ENCODE results near the gene NKX6-1. TPM values are rescaled to one million over a fixed set of nuclear protein-coding genes. Genes with fewer than 3 reads are reported as not detected.

NKX6-1 gene
- total and polyA plus RNA-seq, 2 experiments from 2014 or later = 0.11 TPM; not detected in 1

GRCh38 chr4:84515075-84515474 lies 16.0 kb upstream of the NKX6-1 start:
- in situ Hi-C loops (cut with MboI) = loop anchor here (25.0 kb wide), 2 partner anchors 753 to 1003 kb away; no protein-coding TSS in a partner anchor
- Histone ChIP-seq H3K9me3 (ENCODE audit: low read depth) (no peaks in the 10 kb centered on the region), H3K36me3 (ENCODE audit: low read depth) (no peaks in the 10 kb centered on the region), H3K27me3 (replicated peaks; ENCODE audit: insufficient read depth) (peaks cover 18% of the 10 kb centered on the region; the same call in 1 of the 2 replicates), H3K4me3 (no peak overlapping the region), H3K79me2 (ENCODE audit: insufficient read depth) (no peaks in the 10 kb centered on the region), H3K9me2 (ENCODE audit: insufficient read depth) (no peaks in the 10 kb centered on the region), H2AFZ (no peak overlapping the region), H3K4me1 (ENCODE audit: insufficient read depth) (no peaks in the 10 kb centered on the region), H3F3A (ENCODE audit: insufficient read depth) (no peaks in the 10 kb centered on the region), H3K27ac (no peak overlapping the region), H4K20me1 (ENCODE audit: insufficient read depth) (no peaks in the 10 kb centered on the region), H3K9ac (no peak overlapping the region), H3K4me2 (ENCODE audit: unreplicated experiment) (no peak overlapping the region)
- TF ChIP-seq EZH2 (IDR thresholded peaks at IDR 0.05; ENCODE audit: insufficient read depth, poor library complexity, severe bottlenecking) (no peak), EZH2phosphoT487 (IDR thresholded peaks at IDR 0.05; ENCODE audit: insufficient read depth, low read depth) (no peak)
- 23 to 28% methylated on average over 2 of the region's 2 CpGs for WGBS, 2 experiments (ENCODE audit: low coverage in 1 of 2, low lambda C conversion rate in 2 of 2, missing lambda C conversion rate in 2 of 2)
- no peak for DNase-seq

GRCh38 chr4:84512277-84512676 lies 13.2 kb upstream of the NKX6-1 start:
- H4K20me1 ChIP-seq (ENCODE audit: insufficient read depth) = no peaks in the 10 kb centered on the region
- H3K27ac ChIP-seq = no peak overlapping the region
- in situ Hi-C loops (cut with MboI) = loop anchor here (25.0 kb wide), 2 partner anchors 750 to 1000 kb away; no protein-coding TSS in a partner anchor
- WGBS, 2 experiments (ENCODE audit: low coverage in 1 of 2, low lambda C conversion rate in 2 of 2, missing lambda C conversion rate in 2 of 2) = 40 to 45% methylated on average over 5 of the region's 5 CpGs
- no peak for DNase-seq
- no peak overlapping the region for H3K9ac ChIP-seq
- H3K9me3 ChIP-seq (ENCODE audit: low read depth) = no peaks in the 10 kb centered on the region
- H3K27me3 ChIP-seq (replicated peaks; ENCODE audit: insufficient read depth) = peaks cover 31% of the 10 kb centered on the region
- no peaks in the 10 kb centered on the region for H3F3A ChIP-seq (ENCODE audit: insufficient read depth)
- H3K4me1 ChIP-seq (ENCODE audit: insufficient read depth) = no peaks in the 10 kb centered on the region
- TF ChIP-seq EZH2 (IDR thresholded peaks at IDR 0.05; ENCODE audit: insufficient read depth, poor library complexity, severe bottlenecking) = no peak
- TF ChIP-seq EZH2phosphoT487 (IDR thresholded peaks at IDR 0.05; ENCODE audit: insufficient read depth, low read depth) = no peak
- no peaks in the 10 kb centered on the region for H3K9me2 ChIP-seq (ENCODE audit: insufficient read depth)
- no peaks in the 10 kb centered on the region for H3K36me3 ChIP-seq (ENCODE audit: low read depth)
- H3K4me3 ChIP-seq = no peak overlapping the region
- H2AFZ ChIP-seq = no peak overlapping the region
- H3K4me2 ChIP-seq (ENCODE audit: unreplicated experiment) = no peak overlapping the region
- H3K79me2 ChIP-seq (ENCODE audit: insufficient read depth) = no peaks in the 10 kb centered on the region

DNA sequence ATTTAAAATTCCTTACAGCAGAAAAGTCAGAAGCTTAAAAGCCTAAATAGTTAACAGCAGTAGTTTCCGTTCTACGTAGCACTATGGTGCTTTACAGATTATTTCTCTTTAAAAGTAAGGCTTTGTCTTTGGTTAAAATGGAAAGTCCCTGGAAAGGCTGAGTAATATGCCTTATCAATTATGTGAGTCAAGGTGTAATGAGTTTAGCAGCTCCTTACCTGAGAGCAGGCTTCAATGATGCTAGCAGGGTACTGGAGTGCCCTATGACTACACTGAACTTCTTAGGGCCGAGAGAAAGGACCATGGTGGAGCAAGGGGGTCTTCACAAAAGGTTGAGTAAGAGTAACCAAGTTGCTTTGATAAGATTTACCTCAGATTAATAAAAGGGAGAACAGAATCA lies 12.6 kb upstream of the NKX6-1 start:
- no peak overlapping the region for H3K27ac ChIP-seq
- no peak overlapping the region for H2AFZ ChIP-seq
- H3F3A ChIP-seq (ENCODE audit: insufficient read depth) = no peaks in the 10 kb centered on the region
- H3K36me3 ChIP-seq (ENCODE audit: low read depth) = no peaks in the 10 kb centered on the region
- no peak for DNase-seq
- no peak for TF ChIP-seq EZH2phosphoT487 (IDR thresholded peaks at IDR 0.05; ENCODE audit: insufficient read depth, low read depth)
- TF ChIP-seq EZH2 (IDR thresholded peaks at IDR 0.05; ENCODE audit: insufficient read depth, poor library complexity, severe bottlenecking) = no peak
- no peaks in the 10 kb centered on the region for H3K9me3 ChIP-seq (ENCODE audit: low read depth)
- H3K79me2 ChIP-seq (ENCODE audit: insufficient read depth) = no peaks in the 10 kb centered on the region
- no peaks in the 10 kb centered on the region for H3K4me1 ChIP-seq (ENCODE audit: insufficient read depth)
- no peak overlapping the region for H3K9ac ChIP-seq
- in situ Hi-C loops (cut with MboI) = loop anchor here (25.0 kb wide), 2 partner anchors 749 to 999 kb away; no protein-coding TSS in a partner anchor
- no peaks in the 10 kb centered on the region for H3K9me2 ChIP-seq (ENCODE audit: insufficient read depth)
- no peak overlapping the region for H3K4me2 ChIP-seq (ENCODE audit: unreplicated experiment)
- H3K27me3 ChIP-seq (replicated peaks; ENCODE audit: insufficient read depth) = peaks cover 37% of the 10 kb centered on the region
- H4K20me1 ChIP-seq (ENCODE audit: insufficient read depth) = no peaks in the 10 kb centered on the region
- no peak overlapping the region for H3K4me3 ChIP-seq
- 57 to 67% methylated on average over 3 of the region's 3 CpGs for WGBS, 2 experiments (ENCODE audit: low coverage in 1 of 2, low lambda C conversion rate in 2 of 2, missing lambda C conversion rate in 2 of 2)

GRCh38 chr4:84507941-84508340 lies 8.8 kb upstream of the NKX6-1 start:
- Histone ChIP-seq H3K79me2 (ENCODE audit: insufficient read depth) (no peaks in the 10 kb centered on the region), H3K27ac (no peak overlapping the region), H3F3A (ENCODE audit: insufficient read depth) (no peaks in the 10 kb centered on the region), H3K4me3 (no peak overlapping the region), H3K9me2 (ENCODE audit: insufficient read depth) (no peaks in the 10 kb centered on the region), H3K9ac (no peak overlapping the region), H3K9me3 (ENCODE audit: low read depth) (no peaks in the 10 kb centered on the region), H4K20me1 (ENCODE audit: insufficient read depth) (no peaks in the 10 kb centered on the region), H3K4me1 (ENCODE audit: insufficient read depth) (no peaks in the 10 kb centered on the region), H3K27me3 (replicated peaks; ENCODE audit: insufficient read depth) (peaks cover 56% of the 10 kb centered on the region), H3K4me2 (ENCODE audit: unreplicated experiment) (no peak overlapping the region), H2AFZ (no peak overlapping the region), H3K36me3 (ENCODE audit: low read depth) (no peaks in the 10 kb centered on the region)
- 30 to 37% methylated on average over 5 of the region's 5 CpGs for WGBS, 2 experiments (ENCODE audit: low coverage in 1 of 2, low lambda C conversion rate in 2 of 2, missing lambda C conversion rate in 2 of 2)
- in situ Hi-C loops (cut with MboI) = loop anchor here (10.0 to 25.0 kb wide), 3 partner anchors 746 to 996 kb away; no protein-coding TSS in a partner anchor
- TF ChIP-seq EZH2phosphoT487 (IDR thresholded peaks at IDR 0.05; ENCODE audit: insufficient read depth, low read depth) (no peak), EZH2 (IDR thresholded peaks at IDR 0.05; ENCODE audit: insufficient read depth, poor library complexity, severe bottlenecking) (no peak)
- DNase-seq = no peak
